ENCODE results near the gene ENC1. TPM values are rescaled to one million over a fixed set of nuclear protein-coding genes. Genes with fewer than 3 reads are reported as not detected.
A peak's percentile ranks its signal among the peaks of the same experiment; 100 is the strongest.

Gene ENC1
- total and polyA plus RNA-seq, 4 experiments from 2014 or later = 0.10 to 0.84 (median 0.68) TPM

DNA sequence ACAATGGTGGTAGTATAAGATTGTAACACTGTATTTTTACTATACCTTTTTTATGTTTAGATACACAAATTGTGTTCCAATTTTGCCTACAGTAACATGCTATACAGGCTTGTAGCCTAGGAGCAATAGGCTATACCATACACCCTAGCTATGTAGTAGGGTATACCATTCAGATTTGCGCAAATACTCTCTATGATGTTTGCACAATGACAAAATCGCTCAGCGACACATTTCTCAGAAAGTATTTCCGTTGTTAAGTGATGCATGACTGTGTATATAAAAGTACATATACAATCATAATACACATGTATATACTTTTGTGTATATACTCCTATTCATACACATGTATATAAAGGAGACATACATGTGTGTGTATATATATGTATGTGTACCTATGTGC lies 34.8 kb downstream of the ENC1 start:
- Histone ChIP-seq H3K4me1 (ENCODE audit: insufficient read depth, low read length) (no peaks in the 10 kb centered on the region), H3K4me3 (ENCODE audit: low read length in 2 of 2) (no peak overlapping the region), H3K36me3 (ENCODE audit: insufficient read depth, low read length) (no peaks in the 10 kb centered on the region), H3K27ac (ENCODE audit: low read depth, low read length) (no peak overlapping the region), H3K9me3 (ENCODE audit: control insufficient read depth in 1 of 2, low read length in 2 of 2) (no peaks in the 10 kb centered on the region), H3K27me3 (ENCODE audit: insufficient read depth, low read length) (no peaks in the 10 kb centered on the region)
- no peaks in the 10 kb centered on the region for H3K9me3 Mint-ChIP-seq
- H3K27ac Mint-ChIP-seq = no peak overlapping the region
- no peaks in the 10 kb centered on the region for H3K36me3 Mint-ChIP-seq
- peaks cover 0 to 8% of the 10 kb centered on the region in 2 donors for H3K27me3 Mint-ChIP-seq
- H3K4me1 Mint-ChIP-seq = no peaks in the 10 kb centered on the region
- DNase-seq = no peak
- H3K4me3 Mint-ChIP-seq = no peak overlapping the region
- intact Hi-C loops (cut with micrococcal nuclease) = no loop called here
- ChIA-PET POLR2A (ENCODE audit: partially characterized antibody) (no interaction called here), CTCF (ENCODE audit: partially characterized antibody) (no interaction called here)

DNA sequence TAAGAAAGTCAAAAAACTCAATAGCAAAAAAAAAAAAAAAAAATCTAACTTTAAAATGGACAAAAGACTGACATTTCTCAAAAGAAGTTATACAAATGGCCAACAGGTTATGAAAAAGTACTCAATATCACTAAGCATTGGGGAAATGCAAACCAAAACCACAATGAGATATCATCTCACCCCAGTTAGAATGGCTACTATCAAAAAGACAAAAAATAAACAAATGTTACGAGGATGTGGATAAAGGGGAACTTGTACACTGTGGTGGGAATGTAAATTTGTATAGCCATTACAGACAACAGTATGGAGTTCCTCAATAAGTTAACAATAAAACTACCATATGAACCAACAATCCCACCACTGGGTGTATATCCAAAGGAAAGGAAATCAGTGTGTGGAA lies 37.2 kb downstream of the ENC1 start:
- DNase-seq = no peak
- H3K9me3 Mint-ChIP-seq = no peaks in the 10 kb centered on the region
- Histone ChIP-seq H3K4me1 (ENCODE audit: insufficient read depth, low read length) (no peaks in the 10 kb centered on the region), H3K36me3 (ENCODE audit: insufficient read depth, low read length) (no peaks in the 10 kb centered on the region), H3K27me3 (ENCODE audit: insufficient read depth, low read length) (no peaks in the 10 kb centered on the region), H3K4me3 (ENCODE audit: low read length in 2 of 2) (no peak overlapping the region), H3K9me3 (ENCODE audit: control insufficient read depth in 1 of 2, low read length in 2 of 2) (no peaks in the 10 kb centered on the region), H3K27ac (ENCODE audit: low read depth, low read length) (no peak overlapping the region)
- ChIA-PET CTCF (ENCODE audit: partially characterized antibody) (no interaction called here), POLR2A (ENCODE audit: partially characterized antibody) (no interaction called here)
- no peak overlapping the region for H3K27ac Mint-ChIP-seq
- no peak overlapping the region for H3K4me3 Mint-ChIP-seq
- no peaks in the 10 kb centered on the region for H3K36me3 Mint-ChIP-seq
- intact Hi-C loops (cut with micrococcal nuclease) = no loop called here
- H3K27me3 Mint-ChIP-seq = peaks cover 5 to 13% of the 10 kb centered on the region in 2 donors
- H3K4me1 Mint-ChIP-seq = no peaks in the 10 kb centered on the region

DNA sequence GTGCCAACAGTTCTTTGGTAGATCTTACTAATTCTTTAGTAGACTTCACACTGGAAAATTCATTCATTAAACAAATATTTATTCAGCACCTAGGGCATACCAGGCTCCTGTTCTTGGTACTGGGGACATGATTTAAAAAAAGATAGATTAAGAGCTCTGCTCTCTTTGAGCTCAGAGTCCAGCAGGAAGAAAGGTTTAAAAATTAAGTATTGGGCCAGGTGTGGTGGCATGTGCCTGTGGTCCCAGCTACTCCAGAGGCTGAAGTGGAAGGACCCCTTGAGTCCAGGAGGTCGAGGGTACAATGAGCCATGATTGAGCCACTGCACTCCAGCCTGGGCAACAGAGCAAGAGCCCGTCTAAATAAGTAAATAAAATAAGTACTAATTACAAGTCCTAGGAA lies 41.4 kb downstream of the ENC1 start:
- POLR2A ChIA-PET (ENCODE audit: partially characterized antibody) = no interaction called here
- DNase-seq = no peak
- H3K27me3 Mint-ChIP-seq = peaks cover 9 to 14% of the 10 kb centered on the region in 2 donors

DNA sequence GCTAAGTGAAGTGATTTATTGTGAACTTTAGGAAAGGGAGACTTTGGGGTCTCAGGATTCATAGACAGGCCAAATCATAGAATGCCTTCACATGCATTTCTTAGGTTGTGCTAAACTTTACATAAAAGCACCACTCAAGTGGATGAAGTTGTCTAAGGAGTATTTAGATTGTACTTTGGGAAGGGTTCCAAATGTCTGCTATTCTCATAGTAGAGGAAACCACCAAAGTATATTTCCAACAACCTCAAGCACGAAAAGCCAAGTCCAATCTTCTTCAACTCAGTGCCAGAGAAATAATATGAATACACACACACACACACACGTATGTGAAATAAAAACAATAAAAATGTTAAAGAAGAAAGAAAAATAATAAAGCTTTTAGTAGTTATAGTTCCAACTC lies 41.8 kb downstream of the ENC1 start:
- Mint-ChIP-seq H3K36me3 (no peaks in the 10 kb centered on the region), H3K27ac (no peak overlapping the region), H3K27me3 (peaks cover 9 to 14% of the 10 kb centered on the region in 2 donors), H3K9me3 (peaks cover 0 to 2% (median 0%) of the 10 kb centered on the region in 8 donors), H3K4me1 (no peaks in the 10 kb centered on the region), H3K4me3 (no peak overlapping the region)
- intact Hi-C loops (cut with micrococcal nuclease) = no loop called here
- H3K4me1 ChIP-seq (ENCODE audit: insufficient read depth, low read length) = no peaks in the 10 kb centered on the region
- no peaks in the 10 kb centered on the region for H3K36me3 ChIP-seq (ENCODE audit: insufficient read depth, low read length)
- H3K27me3 ChIP-seq (ENCODE audit: insufficient read depth, low read length) = no peaks in the 10 kb centered on the region
- H3K9me3 ChIP-seq (ENCODE audit: control insufficient read depth in 1 of 2, low read length in 2 of 2) = no peaks in the 10 kb centered on the region
- POLR2A ChIA-PET (ENCODE audit: partially characterized antibody) = no interaction called here
- H3K27ac ChIP-seq (ENCODE audit: low read depth, low read length) = no peak overlapping the region
- CTCF ChIA-PET (ENCODE audit: partially characterized antibody) = no interaction called here
- DNase-seq = no peak
- H3K4me3 ChIP-seq (ENCODE audit: low read length in 2 of 2) = no peak overlapping the region

More for the DNA sequence above, 41.4 kb downstream of the ENC1 start:
- no peaks in the 10 kb centered on the region for H3K36me3 ChIP-seq (ENCODE audit: insufficient read depth, low read length)
- H3K27me3 ChIP-seq (ENCODE audit: insufficient read depth, low read length) = no peaks in the 10 kb centered on the region
- H3K4me3 ChIP-seq (ENCODE audit: low read length in 2 of 2) = no peak overlapping the region
- H3K9me3 ChIP-seq (ENCODE audit: control insufficient read depth in 1 of 2, low read length in 2 of 2) = no peaks in the 10 kb centered on the region
- Mint-ChIP-seq H3K9me3 (peaks cover 0 to 2% (median 0%) of the 10 kb centered on the region in 8 donors), H3K27ac (no peak overlapping the region), H3K36me3 (no peaks in the 10 kb centered on the region), H3K4me3 (no peak overlapping the region), H3K4me1 (no peaks in the 10 kb centered on the region)
- H3K4me1 ChIP-seq (ENCODE audit: insufficient read depth, low read length) = no peaks in the 10 kb centered on the region
- intact Hi-C loops (cut with micrococcal nuclease) = no loop called here
- CTCF ChIA-PET (ENCODE audit: partially characterized antibody) = no interaction called here
- no peak overlapping the region for H3K27ac ChIP-seq (ENCODE audit: low read depth, low read length)

DNA sequence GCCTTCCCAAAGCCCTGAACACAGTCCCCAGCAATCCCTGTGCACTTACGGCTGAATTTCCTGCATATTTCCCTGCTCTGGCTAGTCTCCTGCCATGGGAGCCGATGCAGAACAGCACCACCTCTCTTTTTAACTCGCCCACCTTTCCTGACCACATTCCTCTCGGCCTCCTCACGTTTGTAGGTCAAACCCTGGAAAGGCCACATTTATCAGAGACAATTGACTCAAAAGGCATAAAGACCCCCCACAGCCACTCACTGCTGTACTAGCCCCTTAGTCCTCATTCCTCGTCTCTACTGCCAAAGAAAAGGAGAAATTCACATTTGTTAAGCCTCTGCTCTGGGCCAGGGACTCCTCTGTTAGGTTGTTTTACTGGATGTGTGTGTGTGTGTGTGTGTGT lies 43.6 kb downstream of the ENC1 start:
- intact Hi-C loops (cut with micrococcal nuclease) = no loop called here
- Histone ChIP-seq H3K27me3 (ENCODE audit: insufficient read depth, low read length) (no peaks in the 10 kb centered on the region), H3K36me3 (ENCODE audit: insufficient read depth, low read length) (no peaks in the 10 kb centered on the region), H3K4me3 (ENCODE audit: low read length in 2 of 2) (no peak overlapping the region), H3K4me1 (ENCODE audit: insufficient read depth, low read length) (no peaks in the 10 kb centered on the region), H3K9me3 (ENCODE audit: control insufficient read depth in 1 of 2, low read length in 2 of 2) (no peaks in the 10 kb centered on the region), H3K27ac (ENCODE audit: low read depth, low read length) (no peak overlapping the region)
- H3K4me3 Mint-ChIP-seq = no peak overlapping the region
- no peak for DNase-seq
- H3K27me3 Mint-ChIP-seq = peaks cover 9 to 11% of the 10 kb centered on the region in 2 donors
- ChIA-PET CTCF (ENCODE audit: partially characterized antibody) (no interaction called here), POLR2A (ENCODE audit: partially characterized antibody) (no interaction called here)
- no peaks in the 10 kb centered on the region for H3K36me3 Mint-ChIP-seq
- no peaks in the 10 kb centered on the region for H3K4me1 Mint-ChIP-seq
- no peak overlapping the region for H3K27ac Mint-ChIP-seq
- H3K9me3 Mint-ChIP-seq = peaks cover 0 to 2% (median 0%) of the 10 kb centered on the region in 8 donors

DNA sequence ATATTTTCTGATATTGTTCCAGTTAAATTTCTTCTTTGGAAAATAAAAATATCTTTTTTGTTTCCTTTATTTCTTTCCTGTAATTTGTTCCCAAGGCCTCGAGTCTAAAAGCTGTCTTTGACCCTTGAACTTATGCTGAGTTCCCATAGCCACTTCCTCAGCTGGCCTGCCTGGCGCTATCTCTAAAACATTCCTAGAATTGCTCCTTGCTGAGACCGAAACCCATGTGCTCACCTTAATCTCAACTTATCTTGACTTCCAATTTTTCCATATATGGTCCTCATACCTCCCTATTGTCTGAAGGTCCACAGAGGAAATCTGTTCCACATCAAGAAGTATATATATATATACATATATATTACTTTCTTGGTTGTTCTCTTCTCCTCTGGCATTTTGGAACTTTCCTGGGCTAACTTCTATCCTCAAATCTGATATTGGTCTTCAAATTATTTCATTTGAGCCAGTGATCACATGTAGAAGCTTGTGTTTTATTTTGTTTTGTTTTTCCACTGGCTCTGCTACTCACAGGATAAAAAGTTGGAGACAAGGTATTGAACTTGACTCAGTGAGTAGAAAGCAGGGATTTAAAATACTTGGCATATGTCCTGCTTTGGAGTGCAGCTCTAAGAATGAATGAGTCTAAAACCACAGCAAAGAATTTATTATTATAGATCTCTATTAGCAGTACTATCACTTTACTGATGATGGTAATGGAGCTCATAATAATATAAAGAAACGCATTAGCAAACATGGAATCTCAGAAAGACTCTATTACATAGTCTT lies 45.2 kb downstream of the ENC1 start:
- H3K36me3 Mint-ChIP-seq = no peaks in the 10 kb centered on the region
- no peaks in the 10 kb centered on the region for H3K4me1 Mint-ChIP-seq
- no peaks in the 10 kb centered on the region for H3K4me1 ChIP-seq (ENCODE audit: insufficient read depth, low read length)
- ChIA-PET POLR2A (ENCODE audit: partially characterized antibody) (no interaction called here), CTCF (ENCODE audit: partially characterized antibody) (interaction anchor here (0.6 to 0.8 kb wide), 3 partner anchors 46 to 1768 kb away, joined by 3 read pairs; no protein-coding TSS in a partner anchor)
- H3K36me3 ChIP-seq (ENCODE audit: insufficient read depth, low read length) = no peaks in the 10 kb centered on the region
- H3K27me3 ChIP-seq (ENCODE audit: insufficient read depth, low read length) = no peaks in the 10 kb centered on the region
- no peak overlapping the region for H3K4me3 ChIP-seq (ENCODE audit: low read length in 2 of 2)
- no peak overlapping the region for H3K27ac ChIP-seq (ENCODE audit: low read depth, low read length)
- DNase-seq = no peak
- peak overlapping the region in 1 of 7 donors; percentile 49 for H3K27ac Mint-ChIP-seq
- H3K9me3 ChIP-seq (ENCODE audit: control insufficient read depth in 1 of 2, low read length in 2 of 2) = no peaks in the 10 kb centered on the region
- H3K4me3 Mint-ChIP-seq = peak overlapping the region in 1 of 8 donors; percentile 65
- H3K27me3 Mint-ChIP-seq = peaks cover 13 to 14% of the 10 kb centered on the region in 2 donors
- intact Hi-C loops (cut with micrococcal nuclease) = no loop called here
- peaks cover 0 to 2% (median 0%) of the 10 kb centered on the region in 8 donors for H3K9me3 Mint-ChIP-seq

- Mint-ChIP-seq H3K27me3 (peaks cover 11 to 13% of the 10 kb centered on the region in 2 donors), H3K9me3 (peaks cover 0 to 2% (median 0%) of the 10 kb centered on the region in 8 donors), H3K36me3 (no peaks in the 10 kb centered on the region), H3K4me1 (no peaks in the 10 kb centered on the region), H3K27ac (no peak overlapping the region), H3K4me3 (no peak overlapping the region)
- H3K4me1 ChIP-seq (ENCODE audit: insufficient read depth, low read length) = no peaks in the 10 kb centered on the region
- no peak overlapping the region for H3K4me3 ChIP-seq (ENCODE audit: low read length in 2 of 2)
- no peaks in the 10 kb centered on the region for H3K36me3 ChIP-seq (ENCODE audit: insufficient read depth, low read length)
- DNase-seq = no peak
- no peak overlapping the region for H3K27ac ChIP-seq (ENCODE audit: low read depth, low read length)
- CTCF ChIA-PET (ENCODE audit: partially characterized antibody) = no interaction called here
- no peaks in the 10 kb centered on the region for H3K27me3 ChIP-seq (ENCODE audit: insufficient read depth, low read length)
- POLR2A ChIA-PET (ENCODE audit: partially characterized antibody) = no interaction called here
- intact Hi-C loops (cut with micrococcal nuclease) = no loop called here
- no peaks in the 10 kb centered on the region for H3K9me3 ChIP-seq (ENCODE audit: control insufficient read depth in 1 of 2, low read length in 2 of 2)
Measured at GRCh38 chr5:74594137-74595040, 46.1 kb downstream of the ENC1 start.
